NOMO-1 treated with dmso at 0.1 percent for 144 hours (cell line): ENCODE results near the gene INPP5A.

ENCODE experiments used
- DNase-seq: peaks from one replicate; lab custom pipeline; 2025; ENCODE audit not compliant: unreplicated experiment; lab: John Stamatoyannopoulos, UW

Gene INPP5A

DNA sequence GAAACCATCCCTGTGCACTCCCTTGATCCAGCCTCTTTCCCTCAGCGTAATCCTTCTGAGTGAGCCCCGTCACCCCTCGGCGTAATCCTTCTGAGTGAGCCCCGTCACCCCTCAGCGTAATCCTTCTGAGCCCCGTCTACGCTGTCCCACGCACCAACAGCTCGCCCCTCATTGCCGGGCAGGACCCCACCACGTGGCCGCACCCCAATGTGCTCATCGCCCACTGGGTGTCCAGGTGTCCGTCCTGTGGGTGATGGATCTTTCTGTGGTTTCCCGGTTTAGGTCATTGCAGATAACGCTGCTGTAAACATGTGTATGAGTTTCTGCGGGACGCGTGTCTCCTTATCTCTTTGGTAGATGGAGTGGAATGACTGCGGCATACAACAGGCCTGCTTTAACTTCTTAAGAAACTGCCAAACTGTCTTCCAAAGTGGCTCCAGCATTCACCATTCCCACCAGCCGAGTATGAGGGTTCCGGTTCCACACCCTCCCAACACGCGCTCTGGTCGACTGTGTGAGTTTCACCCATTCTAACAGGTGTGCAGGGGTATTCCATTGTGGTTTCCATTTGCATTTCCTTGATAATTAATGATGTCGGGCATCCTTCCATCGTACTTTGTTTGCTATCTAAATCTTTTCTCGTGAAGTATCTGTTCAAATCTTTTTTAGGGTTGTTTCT, 290.4 kb downstream of the INPP5A start:
- no peak for DNase-seq

DNA sequence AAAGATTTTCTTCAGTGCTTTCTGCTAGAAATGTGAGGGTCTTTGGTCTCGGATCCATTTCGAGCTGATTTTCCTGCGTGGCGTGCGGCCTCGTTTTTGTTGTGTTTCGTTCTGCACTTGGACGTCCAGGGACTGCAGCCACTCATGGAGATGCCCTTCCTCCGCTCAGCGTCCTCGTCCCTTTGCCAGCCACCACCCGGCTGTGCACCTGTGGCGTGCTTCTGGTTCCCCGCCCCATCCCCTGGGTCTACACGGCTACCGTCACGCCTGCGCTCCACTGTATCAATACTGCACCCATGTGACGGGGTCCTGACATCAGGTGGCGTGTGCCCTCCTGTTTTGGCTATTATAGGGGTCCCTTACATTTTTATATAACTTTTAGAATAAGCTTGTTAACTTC, 291.1 kb downstream of the INPP5A start:
- DNase-seq = no peak

DNA sequence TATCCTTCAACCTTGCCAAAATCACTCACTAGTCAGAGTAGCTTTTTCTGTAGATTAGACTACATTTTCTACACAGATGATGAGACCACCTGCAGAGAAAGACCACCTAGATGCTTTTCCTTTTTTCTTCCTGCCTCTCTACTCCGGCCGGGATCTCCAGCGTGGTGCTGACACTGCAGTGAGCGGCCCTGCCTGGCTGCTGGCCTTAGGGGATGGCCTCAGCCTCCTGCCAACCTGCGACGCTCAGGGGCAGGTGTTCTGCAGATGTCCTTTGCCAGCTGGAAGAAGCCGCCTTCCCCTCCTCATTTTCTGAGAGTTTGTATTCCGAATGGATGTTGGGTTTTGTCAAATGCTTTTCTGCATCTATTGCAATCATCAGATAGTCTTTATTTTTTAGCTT, 291.8 kb downstream of the INPP5A start:
- DNase-seq = no peak

DNA sequence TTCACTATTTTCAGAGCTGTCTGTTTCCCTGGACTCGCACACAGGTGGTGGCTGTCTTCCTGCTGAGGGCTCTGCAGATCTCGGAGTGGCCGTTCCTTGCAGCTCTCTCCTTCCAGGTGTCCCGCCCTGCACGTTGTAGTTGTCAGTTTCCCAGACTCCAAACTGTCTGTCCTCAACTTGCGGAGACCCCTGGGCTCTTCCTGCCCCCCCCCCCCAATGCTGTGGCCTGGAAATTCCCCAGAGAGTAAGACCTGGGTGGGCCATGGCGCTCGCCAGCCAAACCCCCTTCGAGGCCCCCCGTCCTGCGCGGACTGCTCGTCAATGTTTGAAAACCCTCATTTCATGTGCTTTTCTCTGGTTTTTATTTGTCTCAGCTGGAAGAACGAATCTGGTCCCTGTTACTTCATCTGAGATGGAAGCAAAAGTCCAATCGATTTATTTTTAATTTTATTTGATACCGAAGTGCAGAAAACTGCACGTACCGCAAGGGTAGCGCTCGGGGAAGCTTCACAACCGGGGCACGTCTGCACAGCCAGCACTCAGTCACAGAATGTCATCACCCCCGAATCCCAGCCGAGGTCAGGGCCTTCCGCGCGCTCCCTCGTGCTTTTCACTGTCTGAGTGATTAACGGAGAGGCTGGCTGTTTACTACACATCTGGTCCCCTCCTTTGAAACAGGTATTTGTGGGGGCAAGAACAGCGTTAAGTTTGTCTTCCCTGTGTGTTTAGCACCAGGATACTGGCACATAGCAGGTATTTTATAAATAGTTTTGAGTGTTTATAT, 294.8 kb downstream of the INPP5A start:
- DNase-seq = no peak
